ENCODE results near the gene AVP. TPM values are rescaled to one million over a fixed set of nuclear protein-coding genes. Genes with fewer than 3 reads are reported as not detected.
"Not testable (repeated sequence)": the region's sequence is repeated elsewhere in the genome, so short reads cannot be mapped to it uniquely, and the experiment has no call there.

The AVP gene
- polyA plus RNA-seq, 1 donor (not counting 4 experiments of a cell fraction or from before 2014, with no cell fraction given) = not detected

DNA sequence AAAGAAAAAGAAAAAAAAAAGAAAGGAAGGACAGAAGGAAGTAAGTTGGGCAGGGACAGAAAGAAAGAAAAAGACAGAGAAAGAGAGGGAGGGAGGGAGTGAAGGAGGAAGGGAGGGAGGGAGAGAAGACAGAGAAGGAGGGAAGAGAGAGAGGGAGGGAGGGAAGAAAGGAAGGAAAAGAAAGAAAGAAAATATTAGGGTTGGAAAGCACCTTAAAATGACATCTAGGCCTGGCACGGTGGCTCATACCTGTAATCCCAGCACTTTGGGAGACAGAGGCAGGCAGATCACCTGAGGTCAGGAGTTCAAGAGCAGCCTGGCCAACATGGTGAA lies 42.0 kb upstream of the AVP start:
- TF ChIP-seq, protein P1, sequence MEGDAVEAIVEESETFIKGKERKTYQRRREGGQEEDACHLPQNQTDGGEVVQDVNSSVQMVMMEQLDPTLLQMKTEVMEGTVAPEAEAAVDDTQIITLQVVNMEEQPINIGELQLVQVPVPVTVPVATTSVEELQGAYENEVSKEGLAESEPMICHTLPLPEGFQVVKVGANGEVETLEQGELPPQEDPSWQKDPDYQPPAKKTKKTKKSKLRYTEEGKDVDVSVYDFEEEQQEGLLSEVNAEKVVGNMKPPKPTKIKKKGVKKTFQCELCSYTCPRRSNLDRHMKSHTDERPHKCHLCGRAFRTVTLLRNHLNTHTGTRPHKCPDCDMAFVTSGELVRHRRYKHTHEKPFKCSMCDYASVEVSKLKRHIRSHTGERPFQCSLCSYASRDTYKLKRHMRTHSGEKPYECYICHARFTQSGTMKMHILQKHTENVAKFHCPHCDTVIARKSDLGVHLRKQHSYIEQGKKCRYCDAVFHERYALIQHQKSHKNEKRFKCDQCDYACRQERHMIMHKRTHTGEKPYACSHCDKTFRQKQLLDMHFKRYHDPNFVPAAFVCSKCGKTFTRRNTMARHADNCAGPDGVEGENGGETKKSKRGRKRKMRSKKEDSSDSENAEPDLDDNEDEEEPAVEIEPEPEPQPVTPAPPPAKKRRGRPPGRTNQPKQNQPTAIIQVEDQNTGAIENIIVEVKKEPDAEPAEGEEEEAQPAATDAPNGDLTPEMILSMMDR (optimal IDR thresholded peaks at IDR 0.05 in 1 of 3, IDR thresholded peaks at IDR 0.05 in 1 of 3, conservative IDR thresholded peaks at IDR 0.05 in 1 of 3; ENCODE audit: extremely low read depth in 1 of 3, insufficient read depth in 2 of 3, low read length in 3 of 3) = no peak
- no peak for TF ChIP-seq EZH2 (IDR thresholded peaks at IDR 0.05; ENCODE audit: low read length)
- H3K4me1 ChIP-seq (ENCODE audit: control insufficient read depth, extremely low read depth, insufficient read depth, low read length) = peaks cover 9% of the 10 kb centered on the region
- no peaks in the 10 kb centered on the region for H4K20me1 ChIP-seq (ENCODE audit: control insufficient read depth, extremely low read depth, insufficient read depth, low read length)
- H3K9me3 ChIP-seq (ENCODE audit: control insufficient read depth, low read depth, low read length) = no peaks in the 10 kb centered on the region
- no peaks in the 10 kb centered on the region for H3K27me3 ChIP-seq (ENCODE audit: control insufficient read depth, extremely low read depth, insufficient read depth, low read length)
- H3K4me3 ChIP-seq (ENCODE audit: control insufficient read depth in 2 of 3, extremely low read depth in 1 of 3, insufficient read depth in 2 of 3, low read depth in 1 of 3, low read length in 3 of 3) = no peak overlapping the region
- no peaks in the 10 kb centered on the region for H3K9me1 ChIP-seq (ENCODE audit: control insufficient read depth, extremely low read depth, insufficient read depth, low read length)
- H3K79me2 ChIP-seq (ENCODE audit: control insufficient read depth, insufficient read depth, low read length) = no peaks in the 10 kb centered on the region
- H3K27ac ChIP-seq (ENCODE audit: control insufficient read depth, insufficient read depth, low read length) = no peak overlapping the region
- FAIRE-seq (no peak), DNase-seq (ENCODE audit: low read depth, low spot score) (no peak)
- dilution Hi-C loops (cut with MboI; ENCODE audit: extremely low pct_ligation_motif_present, low sequenced_read_pairs) = no loop called here
- no peak overlapping the region for H3K9ac ChIP-seq (ENCODE audit: control insufficient read depth, extremely low read depth, insufficient read depth, low read length)
- no peak overlapping the region for H3K4me2 ChIP-seq (ENCODE audit: control insufficient read depth, extremely low read depth, insufficient read depth, low read depth, low read length)
- no peak overlapping the region for H2AFZ ChIP-seq (ENCODE audit: control insufficient read depth, low read length)
- H3K36me3 ChIP-seq (ENCODE audit: control insufficient read depth in 2 of 2, extremely low read depth in 1 of 2, insufficient read depth in 2 of 2, low read length in 2 of 2) = peaks cover 2 to 6% of the 10 kb centered on the region in 2 experiments

GRCh38 chr20:3125776-3126526 lies 41.4 kb upstream of the AVP start:
- not testable (repeated sequence) for H3K4me3 ChIP-seq (ENCODE audit: control insufficient read depth in 2 of 3, extremely low read depth in 1 of 3, insufficient read depth in 2 of 3, low read depth in 1 of 3, low read length in 3 of 3)

DNA sequence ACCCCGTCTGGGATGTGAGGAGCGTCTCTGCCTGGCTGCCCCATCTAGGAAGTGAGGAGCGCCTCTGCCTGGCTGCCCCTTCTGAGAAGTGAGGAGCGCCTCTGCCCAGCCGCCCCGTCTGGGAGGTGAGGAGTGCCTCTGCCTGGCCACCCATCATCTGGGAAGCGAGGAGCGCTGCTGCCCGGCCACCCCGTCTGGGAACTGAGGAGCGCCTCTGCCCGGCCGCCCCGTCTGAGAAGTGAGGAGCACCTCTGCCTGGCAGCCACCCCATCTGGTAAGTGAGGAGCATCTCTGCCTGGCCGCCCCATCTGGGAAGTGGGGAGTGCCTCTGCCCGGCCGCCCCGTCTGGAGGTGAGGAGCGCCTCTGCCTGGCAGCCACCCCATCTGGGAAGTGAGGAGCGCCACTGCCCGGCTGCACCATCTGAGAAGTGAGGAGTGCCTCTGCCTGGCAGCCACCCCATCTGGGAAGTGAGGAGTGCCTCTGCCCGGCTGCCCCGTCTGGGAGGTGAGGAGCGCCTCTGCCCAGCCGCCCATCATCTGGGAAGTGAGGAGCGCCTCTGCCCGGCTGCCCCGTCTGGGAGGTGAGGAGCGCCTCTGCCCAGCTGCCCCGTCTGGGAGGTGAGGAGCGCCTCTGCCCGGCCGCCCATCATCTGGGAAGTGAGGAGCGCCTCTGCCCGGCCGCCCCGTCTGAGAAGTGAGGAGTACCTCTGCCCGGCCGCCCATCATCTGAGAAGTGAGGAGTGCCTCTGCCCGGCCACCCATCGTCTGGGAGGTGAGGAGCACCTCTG lies 40.4 kb upstream of the AVP start:
- H3K9me1 ChIP-seq (ENCODE audit: control insufficient read depth, extremely low read depth, insufficient read depth, low read length); H3K4me1 ChIP-seq (ENCODE audit: control insufficient read depth, extremely low read depth, insufficient read depth, low read length); H3K79me2 ChIP-seq (ENCODE audit: control insufficient read depth, insufficient read depth, low read length); H4K20me1 ChIP-seq (ENCODE audit: control insufficient read depth, extremely low read depth, insufficient read depth, low read length); dilution Hi-C loops (cut with MboI; ENCODE audit: extremely low pct_ligation_motif_present, low sequenced_read_pairs); H3K9ac ChIP-seq (ENCODE audit: control insufficient read depth, extremely low read depth, insufficient read depth, low read length); FAIRE-seq; H3K9me3 ChIP-seq (ENCODE audit: control insufficient read depth, low read depth, low read length); DNase-seq (ENCODE audit: low read depth, low spot score); H3K4me3 ChIP-seq (ENCODE audit: control insufficient read depth in 2 of 3, extremely low read depth in 1 of 3, insufficient read depth in 2 of 3, low read depth in 1 of 3, low read length in 3 of 3); H3K36me3 ChIP-seq (ENCODE audit: control insufficient read depth in 2 of 2, extremely low read depth in 1 of 2, insufficient read depth in 2 of 2, low read length in 2 of 2); H3K4me2 ChIP-seq (ENCODE audit: control insufficient read depth, extremely low read depth, insufficient read depth, low read depth, low read length); H2AFZ ChIP-seq (ENCODE audit: control insufficient read depth, low read length); H3K27ac ChIP-seq (ENCODE audit: control insufficient read depth, insufficient read depth, low read length); H3K27me3 ChIP-seq (ENCODE audit: control insufficient read depth, extremely low read depth, insufficient read depth, low read length): not testable (repeated sequence)

More at GRCh38 chr20:3125776-3126526, 41.4 kb upstream of the AVP start:
- H3K9me1 ChIP-seq (ENCODE audit: control insufficient read depth, extremely low read depth, insufficient read depth, low read length); H3K36me3 ChIP-seq (ENCODE audit: control insufficient read depth in 2 of 2, extremely low read depth in 1 of 2, insufficient read depth in 2 of 2, low read length in 2 of 2); H3K9me3 ChIP-seq (ENCODE audit: control insufficient read depth, low read depth, low read length); DNase-seq (ENCODE audit: low read depth, low spot score); H4K20me1 ChIP-seq (ENCODE audit: control insufficient read depth, extremely low read depth, insufficient read depth, low read length); H3K9ac ChIP-seq (ENCODE audit: control insufficient read depth, extremely low read depth, insufficient read depth, low read length); H3K27ac ChIP-seq (ENCODE audit: control insufficient read depth, insufficient read depth, low read length); H2AFZ ChIP-seq (ENCODE audit: control insufficient read depth, low read length); H3K4me1 ChIP-seq (ENCODE audit: control insufficient read depth, extremely low read depth, insufficient read depth, low read length); H3K27me3 ChIP-seq (ENCODE audit: control insufficient read depth, extremely low read depth, insufficient read depth, low read length); FAIRE-seq; dilution Hi-C loops (cut with MboI; ENCODE audit: extremely low pct_ligation_motif_present, low sequenced_read_pairs); H3K4me2 ChIP-seq (ENCODE audit: control insufficient read depth, extremely low read depth, insufficient read depth, low read depth, low read length); H3K79me2 ChIP-seq (ENCODE audit: control insufficient read depth, insufficient read depth, low read length): not testable (repeated sequence)

GRCh38 chr20:3124163-3124562 lies 39.6 kb upstream of the AVP start:
- dilution Hi-C loops (cut with MboI; ENCODE audit: extremely low pct_ligation_motif_present, low sequenced_read_pairs); H3K9me1 ChIP-seq (ENCODE audit: control insufficient read depth, extremely low read depth, insufficient read depth, low read length): not testable (repeated sequence)

More at GRCh38 chr20:3124163-3124562, 39.6 kb upstream of the AVP start:
- not testable (repeated sequence) for H3K9me3 ChIP-seq (ENCODE audit: control insufficient read depth, low read depth, low read length); H3K4me2 ChIP-seq (ENCODE audit: control insufficient read depth, extremely low read depth, insufficient read depth, low read depth, low read length); H3K27me3 ChIP-seq (ENCODE audit: control insufficient read depth, extremely low read depth, insufficient read depth, low read length); H3K4me1 ChIP-seq (ENCODE audit: control insufficient read depth, extremely low read depth, insufficient read depth, low read length); H3K4me3 ChIP-seq (ENCODE audit: control insufficient read depth in 2 of 3, extremely low read depth in 1 of 3, insufficient read depth in 2 of 3, low read depth in 1 of 3, low read length in 3 of 3); FAIRE-seq; DNase-seq (ENCODE audit: low read depth, low spot score); H3K36me3 ChIP-seq (ENCODE audit: control insufficient read depth in 2 of 2, extremely low read depth in 1 of 2, insufficient read depth in 2 of 2, low read length in 2 of 2); H3K27ac ChIP-seq (ENCODE audit: control insufficient read depth, insufficient read depth, low read length); H2AFZ ChIP-seq (ENCODE audit: control insufficient read depth, low read length); H4K20me1 ChIP-seq (ENCODE audit: control insufficient read depth, extremely low read depth, insufficient read depth, low read length); H3K9ac ChIP-seq (ENCODE audit: control insufficient read depth, extremely low read depth, insufficient read depth, low read length); H3K79me2 ChIP-seq (ENCODE audit: control insufficient read depth, insufficient read depth, low read length)

Measured in keratinocyte (primary cell).